Measurements from ENCODE around the gene FRAS1. TPM values are rescaled to one million over a fixed set of nuclear protein-coding genes. Genes with fewer than 3 reads are reported as not detected.

The FRAS1 gene
- total RNA-seq, 2 donors from 2014 or later = 6.4 to 11.0 TPM

GRCh38 chr4:78075986-78076385 is 18.9 kb downstream of the FRAS1 start:
- intact Hi-C loops (cut with DNase I) = no loop called here
- Histone ChIP-seq H3K4me3 (no peak overlapping the region), H3K9me3 (no peaks in the 10 kb centered on the region), H3K4me1 (replicated peaks) (no peaks in the 10 kb centered on the region), H3K27me3 (replicated peaks; ENCODE audit: insufficient read depth) (no peaks in the 10 kb centered on the region), H3K27ac (no peak overlapping the region), H3K36me3 (no peaks in the 10 kb centered on the region)
- TF ChIP-seq POLR2AphosphoS5 (IDR thresholded peaks at IDR 0.05) (no peak), POLR2A (IDR thresholded peaks at IDR 0.05) (no peak), CTCF (IDR thresholded peaks at IDR 0.05) (no peak)
- WGBS = 93% methylated on average over 1 of the region's 1 CpG
- no peak for DNase-seq (ENCODE audit: low spot score)

- H3K4me3 ChIP-seq = no peak overlapping the region
- intact Hi-C loops (cut with DNase I) = no loop called here
- TF ChIP-seq POLR2AphosphoS5 (IDR thresholded peaks at IDR 0.05) (no peak), POLR2A (IDR thresholded peaks at IDR 0.05) (no peak), CTCF (IDR thresholded peaks at IDR 0.05) (no peak)
- no peak overlapping the region for H3K27ac ChIP-seq
- no peaks in the 10 kb centered on the region for H3K36me3 ChIP-seq
- no peaks in the 10 kb centered on the region for H3K4me1 ChIP-seq (replicated peaks)
- no peaks in the 10 kb centered on the region for H3K9me3 ChIP-seq
- WGBS = 98% methylated on average over 1 of the region's 1 CpG
- no peaks in the 10 kb centered on the region for H3K27me3 ChIP-seq (replicated peaks; ENCODE audit: insufficient read depth)
- DNase-seq (ENCODE audit: low spot score) = no peak
These were observed 21.0 kb downstream of the FRAS1 start for GRCh38 chr4:78078101-78078500.

GRCh38 chr4:78079726-78080430 is 22.8 kb downstream of the FRAS1 start:
- Histone ChIP-seq H3K27me3 (replicated peaks; ENCODE audit: insufficient read depth) (no peaks in the 10 kb centered on the region), H3K27ac (no peak overlapping the region), H3K36me3 (no peaks in the 10 kb centered on the region), H3K4me1 (replicated peaks) (no peaks in the 10 kb centered on the region), H3K9me3 (no peaks in the 10 kb centered on the region), H3K4me3 (no peak overlapping the region)
- intact Hi-C loops (cut with DNase I) = no loop called here
- no peak for DNase-seq (ENCODE audit: low spot score)
- TF ChIP-seq POLR2A (IDR thresholded peaks at IDR 0.05) (no peak), POLR2AphosphoS5 (IDR thresholded peaks at IDR 0.05) (no peak), CTCF (IDR thresholded peaks at IDR 0.05) (no peak)
- 49% methylated on average over 10 of the region's 10 CpGs for WGBS

GRCh38 chr4:78081541-78081940 is 24.4 kb downstream of the FRAS1 start:
- intact Hi-C loops (cut with DNase I) = no loop called here
- DNase-seq (ENCODE audit: low spot score) = no peak
- Histone ChIP-seq H3K27ac (no peak overlapping the region), H3K27me3 (replicated peaks; ENCODE audit: insufficient read depth) (no peaks in the 10 kb centered on the region), H3K4me3 (no peak overlapping the region), H3K4me1 (replicated peaks) (no peaks in the 10 kb centered on the region), H3K9me3 (no peaks in the 10 kb centered on the region), H3K36me3 (no peaks in the 10 kb centered on the region)
- TF ChIP-seq POLR2A (IDR thresholded peaks at IDR 0.05) (no peak), CTCF (IDR thresholded peaks at IDR 0.05) (no peak), POLR2AphosphoS5 (IDR thresholded peaks at IDR 0.05) (no peak)
- 85% methylated on average over 2 of the region's 2 CpGs for WGBS

GRCh38 chr4:78083035-78083434 is 25.9 kb downstream of the FRAS1 start:
- Histone ChIP-seq H3K4me1 (replicated peaks) (no peaks in the 10 kb centered on the region), H3K9me3 (no peaks in the 10 kb centered on the region), H3K27ac (no peak overlapping the region), H3K36me3 (no peaks in the 10 kb centered on the region), H3K27me3 (replicated peaks; ENCODE audit: insufficient read depth) (no peaks in the 10 kb centered on the region), H3K4me3 (no peak overlapping the region)
- no peak for DNase-seq (ENCODE audit: low spot score)
- TF ChIP-seq POLR2A (IDR thresholded peaks at IDR 0.05) (no peak), POLR2AphosphoS5 (IDR thresholded peaks at IDR 0.05) (no peak), CTCF (IDR thresholded peaks at IDR 0.05) (no peak)
- intact Hi-C loops (cut with DNase I) = no loop called here

All from prostate gland (tissue), 2 donors.